NCI-H2196 (cell line): Measurements from ENCODE around the gene PHB1.
"Not testable (repeated sequence)": the region's sequence is repeated elsewhere in the genome, so short reads cannot be mapped to it uniquely, and the experiment has no call there.

ENCODE experiments used
- DNase-seq: peaks from one replicate; lab custom pipeline; 2025; ENCODE audit not compliant: unreplicated experiment; lab: John Stamatoyannopoulos, UW

PHB1 gene

GRCh38 chr17:49439673-49440571 is 25.2 kb upstream of the PHB1 start:
- peak; percentile 66 for DNase-seq

- DNase-seq, result no peak
Observed at GRCh38 chr17:49439305-49439672, 24.6 kb upstream of the PHB1 start.

GRCh38 chr17:49438436-49439278 is 24.0 kb upstream of the PHB1 start:
- no peak for DNase-seq

GRCh38 chr17:49437696-49438435 is 23.2 kb upstream of the PHB1 start:
- no peak for DNase-seq

- no peak for DNase-seq
Observed at GRCh38 chr17:49436174-49436573, 21.5 kb upstream of the PHB1 start.

GRCh38 chr17:49435671-49436029 is 21.0 kb upstream of the PHB1 start:
- DNase-seq, result peak; percentile 31

GRCh38 chr17:49434821-49435670 is 20.4 kb upstream of the PHB1 start:
- peak; percentile 68 for DNase-seq

GRCh38 chr17:49433000-49433694 is 18.5 kb upstream of the PHB1 start:
- no peak for DNase-seq

GRCh38 chr17:49431743-49432142 is 17.1 kb upstream of the PHB1 start:
- no peak for DNase-seq

- no peak for DNase-seq
Observed at GRCh38 chr17:49425004-49425286, 10.3 kb upstream of the PHB1 start.

GRCh38 chr17:49424276-49425003 is 9.8 kb upstream of the PHB1 start:
- not testable (repeated sequence) for DNase-seq

- no peak for DNase-seq
Observed at GRCh38 chr17:49422714-49423113, 8.0 kb upstream of the PHB1 start.

GRCh38 chr17:49419761-49420160 is 5.1 kb upstream of the PHB1 start:
- DNase-seq, result not testable (repeated sequence)

- not testable (repeated sequence) for DNase-seq
Observed at GRCh38 chr17:49418754-49419740, 4.4 kb upstream of the PHB1 start.

- no peak for DNase-seq
Observed at GRCh38 chr17:49414271-49414621, 436 bp downstream of the PHB1 start.

- no peak for DNase-seq
Observed at GRCh38 chr17:49409066-49409465, 5.6 kb downstream of the PHB1 start.

GRCh38 chr17:49407981-49408501 is 6.6 kb downstream of the PHB1 start:
- DNase-seq, result peak; percentile 94

- no peak for DNase-seq
Observed at GRCh38 chr17:49407086-49407485, 7.6 kb downstream of the PHB1 start.
